Left ventricle myocardium superior (tissue), 1 donor: ENCODE measurements around the gene CCDC102A. TPM values are rescaled to one million over a fixed set of nuclear protein-coding genes. Genes with fewer than 3 reads are reported as not detected.
A peak's percentile ranks its signal among the peaks of the same experiment; 100 is the strongest.
"Not testable (repeated sequence)": the region's sequence is repeated elsewhere in the genome, so short reads cannot be mapped to it uniquely, and the experiment has no call there.

Source experiments
- ATAC-seq: fragments of 200-7000 bp; cut with Tn5 transposase; one replicate; pipeline ENCODE4 v1.9.1; 2020; ENCODE audit warnings: mild to moderate bottlenecking, moderate library complexity
- DNase-seq: peaks from one replicate; pipeline ENCODE4 v3.0.0-alpha.2; 2020
- intact Hi-C: fragments of 100-400 bp; cut with micrococcal nuclease; formaldehyde crosslinking; loops from one replicate; pipeline ENCODE4 v1.11.0; 2022
- long read RNA-seq: library from polyadenylated mRNA; unstranded; transcript quantifications from one replicate; pipeline ENCODE4 v2.0.0, GENCODE V29; 2021
- total RNA-seq: library from RNA; stranded (reverse); fragmentation: NEBNext Ultra II Directional; extraction: Animal tissue kit (Norgen Biotek cat#: 25700); gene quantifications from one replicate; pipeline ENCODE4 v1.2.1, GENCODE V29; 2021
- donor health status: DM: no; HTN: yes; CAD: no; lungs with severe emphysema.

The CCDC102A gene
- total RNA-seq = 13.2 TPM
- long read RNA-seq, transcript CCDC102A-201 (9 exons, 2,463 nt) = major isoform, 103 of 133 reads
- long read RNA-seq, partial matches to known transcripts = 21 of 133 reads
- long read RNA-seq, other reads (novel, unspliced or antisense) = 9 of 133 reads

- ATAC-seq (peak; percentile 77), DNase-seq (no peak)
- intact Hi-C loops = no loop called here
Observed at GRCh38 chr16:57536306-57537193, at the start of gene CCDC102A. Gene CCDC102A (minus strand): TSS chr16:57536571. CDS start chr16:57529177, 7,394 bp downstream.

GRCh38 chr16:57585051-57585687 is 48.8 kb upstream of the CCDC102A start:
- intact Hi-C loops = no loop called here
- no peak for DNase-seq
- no peak for ATAC-seq

GRCh38 chr16:57579361-57579665 is 42.9 kb upstream of the CCDC102A start:
- intact Hi-C loops = no loop called here
- no peak for ATAC-seq
- no peak for DNase-seq

GRCh38 chr16:57578521-57579360 is 42.4 kb upstream of the CCDC102A start:
- DNase-seq (no peak), ATAC-seq (no peak)
- intact Hi-C loops = no loop called here

GRCh38 chr16:57577691-57578224 is 41.4 kb upstream of the CCDC102A start:
- intact Hi-C loops = no loop called here

GRCh38 chr16:57577214-57577613 is 40.8 kb upstream of the CCDC102A start:
- ATAC-seq (no peak), DNase-seq (no peak)
- intact Hi-C loops = no loop called here

More at GRCh38 chr16:57577691-57578224, 41.4 kb upstream of the CCDC102A start:
- no peak for DNase-seq
- no peak for ATAC-seq

- intact Hi-C loops = no loop called here
- DNase-seq (peak; percentile 85), ATAC-seq (peak; percentile 83)
Observed at GRCh38 chr16:57576429-57576870, 40.1 kb upstream of the CCDC102A start.

GRCh38 chr16:57575468-57576277 is 39.3 kb upstream of the CCDC102A start:
- intact Hi-C loops = no loop called here
- ATAC-seq (no peak), DNase-seq (no peak)

GRCh38 chr16:57574646-57575467 is 38.5 kb upstream of the CCDC102A start:
- no peak for ATAC-seq

GRCh38 chr16:57574086-57574485 is 37.7 kb upstream of the CCDC102A start:
- ATAC-seq = no peak
- intact Hi-C loops = no loop called here
- no peak for DNase-seq

More at GRCh38 chr16:57574646-57575467, 38.5 kb upstream of the CCDC102A start:
- intact Hi-C loops = no loop called here
- DNase-seq = no peak

GRCh38 chr16:57572978-57573728 is 36.8 kb upstream of the CCDC102A start:
- no peak for DNase-seq
- intact Hi-C loops = no loop called here

GRCh38 chr16:57571098-57571497 is 34.7 kb upstream of the CCDC102A start:
- intact Hi-C loops = no loop called here
- ATAC-seq (no peak), DNase-seq (no peak)

More at GRCh38 chr16:57572978-57573728, 36.8 kb upstream of the CCDC102A start:
- ATAC-seq = no peak

GRCh38 chr16:57570301-57571070 is 34.1 kb upstream of the CCDC102A start:
- intact Hi-C loops = no loop called here
- no peak for ATAC-seq
- DNase-seq = no peak

GRCh38 chr16:57569306-57569946 is 33.1 kb upstream of the CCDC102A start:
- no peak for DNase-seq
- intact Hi-C loops = no loop called here
- no peak for ATAC-seq

GRCh38 chr16:57568772-57569171 is 32.4 kb upstream of the CCDC102A start:
- ATAC-seq, DNase-seq, intact Hi-C loops: not testable (repeated sequence)
